Skeletal muscle cell (primary cell): ENCODE data around the gene METTL23.

Source experiments
- DNase-seq: peaks from one replicate; pipeline ENCODE4 v3.0.0-alpha.2; 2010; ENCODE audit warnings: low read depth
- H3K4me3 ChIP-seq: 2 replicates; pipeline ENCODE4 v1.5.1; 2011; ENCODE audit warnings: low read depth, mild to moderate bottlenecking, control low read depth, low read length, moderate library complexity

METTL23 gene

GRCh38 chr17:76726776-76727718, at the start of gene METTL23:
Gene METTL23, plus strand, starts transcription at chr17:76726839. Its CDS starts 2,872 bp downstream, at chr17:76729711.
- DNase-seq, result no peak
- peak within 1 kb of the TSS; percentile 92 for H3K4me3 ChIP-seq

GRCh38 chr17:76677406-76677805, 49.2 kb upstream of the METTL23 start:
- no peak for DNase-seq
- no peak overlapping the region for H3K4me3 ChIP-seq

- DNase-seq, result no peak
- H3K4me3 ChIP-seq, result no peak overlapping the region
These were observed 48.3 kb upstream of the METTL23 start for GRCh38 chr17:76678330-76678729.

- DNase-seq, result no peak
- H3K4me3 ChIP-seq, result no peak overlapping the region
These were observed 47.4 kb upstream of the METTL23 start for GRCh38 chr17:76679239-76679638.

- DNase-seq, result no peak
- H3K4me3 ChIP-seq, result no peak overlapping the region
These were observed 45.2 kb upstream of the METTL23 start for GRCh38 chr17:76681222-76682137.

- no peak overlapping the region for H3K4me3 ChIP-seq
- peak; percentile 51 for DNase-seq
These were observed 44.3 kb upstream of the METTL23 start for GRCh38 chr17:76682296-76682695.

- DNase-seq, result no peak
- no peak overlapping the region for H3K4me3 ChIP-seq
These were observed 43.5 kb upstream of the METTL23 start for GRCh38 chr17:76683011-76683755.

GRCh38 chr17:76683921-76684745, 42.5 kb upstream of the METTL23 start:
- no peak for DNase-seq
- H3K4me3 ChIP-seq, result no peak overlapping the region

GRCh38 chr17:76684756-76685155, 41.9 kb upstream of the METTL23 start:
- no peak overlapping the region for H3K4me3 ChIP-seq
- no peak for DNase-seq

GRCh38 chr17:76685366-76685765, 41.3 kb upstream of the METTL23 start:
- H3K4me3 ChIP-seq, result no peak overlapping the region
- no peak for DNase-seq

- DNase-seq, result no peak
- no peak overlapping the region for H3K4me3 ChIP-seq
These were observed 40.8 kb upstream of the METTL23 start for GRCh38 chr17:76685846-76686245.

- H3K4me3 ChIP-seq, result no peak overlapping the region
- no peak for DNase-seq
These were observed 39.9 kb upstream of the METTL23 start for GRCh38 chr17:76686538-76687297.

GRCh38 chr17:76687298-76688164, 39.1 kb upstream of the METTL23 start:
- H3K4me3 ChIP-seq, result no peak overlapping the region
- no peak for DNase-seq

GRCh38 chr17:76688165-76688622, 38.4 kb upstream of the METTL23 start:
- H3K4me3 ChIP-seq, result no peak overlapping the region
- no peak for DNase-seq

GRCh38 chr17:76689859-76690258, 36.8 kb upstream of the METTL23 start:
- DNase-seq, result no peak
- no peak overlapping the region for H3K4me3 ChIP-seq

GRCh38 chr17:76690596-76691280, 35.9 kb upstream of the METTL23 start:
- DNase-seq, result no peak
- H3K4me3 ChIP-seq, result no peak overlapping the region
